GM18507 (cell line): ENCODE measurements around the gene PER2.

Source experiments
- DNase-seq: peaks from one replicate; pipeline ENCODE4 v3.0.0; 2011; ENCODE audit warnings: low read depth; ENCODE audit not compliant: insufficient read length; ENCODE audit errors: extremely low spot score
- FAIRE-seq: peaks from 2 replicates; lab custom pipeline; 2011; peaks lifted over from hg19 to GRCh38; lab: Jason Lieb, UNC

PER2 gene

DNA sequence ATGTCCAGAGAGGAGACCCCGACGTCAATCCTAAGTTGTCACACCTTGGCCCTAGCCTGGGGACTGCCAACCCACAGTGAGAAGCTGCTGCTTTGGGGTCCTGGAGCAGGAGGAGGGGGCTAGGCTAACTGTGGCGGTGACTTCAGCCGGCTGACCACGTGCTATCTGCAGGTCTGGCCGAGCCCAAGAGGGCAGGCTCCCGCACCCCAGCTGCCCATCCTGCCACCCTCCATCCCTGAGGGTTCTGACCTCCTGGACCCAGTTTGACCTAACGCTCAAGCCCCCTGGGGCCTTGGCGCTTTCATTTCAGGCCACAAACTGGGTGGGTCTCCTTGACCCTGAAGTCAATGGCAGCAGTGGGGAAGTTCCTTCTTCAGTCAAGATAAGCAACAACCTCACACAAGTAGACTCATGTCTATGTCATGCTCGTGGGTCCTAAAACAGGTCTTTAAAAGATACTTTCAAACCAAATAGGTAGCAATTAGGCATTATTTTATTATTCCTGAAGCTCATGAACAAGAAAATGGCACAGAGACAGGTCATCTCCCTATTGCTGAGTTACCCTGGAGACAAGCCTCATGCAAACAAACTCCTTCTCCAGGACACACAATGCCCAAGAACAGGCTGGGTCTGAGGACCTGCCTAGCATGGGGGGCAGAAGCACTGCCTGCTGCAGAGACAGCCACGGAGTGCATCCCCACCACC, 50.8 kb downstream of the PER2 start:
- no peak for FAIRE-seq

GRCh38 chr2:238236571-238236970, 51.8 kb downstream of the PER2 start:
- DNase-seq, result no peak
- no peak for FAIRE-seq

More for the DNA sequence above, 50.8 kb downstream of the PER2 start:
- DNase-seq, result no peak

GRCh38 chr2:238235856-238236255, 52.6 kb downstream of the PER2 start:
- FAIRE-seq, result no peak

GRCh38 chr2:238235331-238235732, 53.1 kb downstream of the PER2 start:
- DNase-seq, result no peak
- FAIRE-seq, result no peak

More at GRCh38 chr2:238235856-238236255, 52.6 kb downstream of the PER2 start:
- DNase-seq, result no peak

GRCh38 chr2:238233625-238234024, 54.8 kb downstream of the PER2 start:
- FAIRE-seq (no peak), DNase-seq (no peak)

DNA sequence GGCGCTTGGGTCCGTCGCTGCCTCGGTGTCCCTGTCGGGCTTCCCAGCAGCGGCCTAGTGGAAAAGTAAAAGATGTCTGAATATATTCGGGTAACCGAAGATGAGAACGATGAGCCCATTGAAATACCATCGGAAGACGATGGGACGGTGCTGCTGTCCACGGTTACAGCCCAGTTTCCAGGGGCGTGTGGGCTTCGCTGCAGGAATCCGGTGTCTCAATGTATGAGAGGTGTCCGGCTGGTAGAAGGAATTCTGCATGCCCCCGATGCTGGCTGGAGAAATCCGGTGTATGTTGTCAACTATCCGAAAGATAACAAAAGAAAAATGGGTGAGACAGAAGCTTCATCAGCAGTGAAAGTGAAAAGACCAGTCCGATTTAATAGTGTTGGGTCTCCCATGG, 56.6 kb downstream of the PER2 start:
- DNase-seq (no peak), FAIRE-seq (no peak)

- no peak for DNase-seq
- peak; percentile 81 for FAIRE-seq
Observed at GRCh38 chr2:238231251-238231793, 57.1 kb downstream of the PER2 start.

- FAIRE-seq, result no peak
- DNase-seq, result no peak
Observed at GRCh38 chr2:238230699-238231098, 57.7 kb downstream of the PER2 start.

GRCh38 chr2:238228700-238229099, 59.7 kb downstream of the PER2 start:
- FAIRE-seq, result no peak
- DNase-seq, result no peak

GRCh38 chr2:238227587-238228032, 60.8 kb downstream of the PER2 start:
- DNase-seq (no peak), FAIRE-seq (no peak)

- FAIRE-seq (no peak), DNase-seq (no peak)
Observed at GRCh38 chr2:238226698-238227586, 61.5 kb downstream of the PER2 start.

DNA sequence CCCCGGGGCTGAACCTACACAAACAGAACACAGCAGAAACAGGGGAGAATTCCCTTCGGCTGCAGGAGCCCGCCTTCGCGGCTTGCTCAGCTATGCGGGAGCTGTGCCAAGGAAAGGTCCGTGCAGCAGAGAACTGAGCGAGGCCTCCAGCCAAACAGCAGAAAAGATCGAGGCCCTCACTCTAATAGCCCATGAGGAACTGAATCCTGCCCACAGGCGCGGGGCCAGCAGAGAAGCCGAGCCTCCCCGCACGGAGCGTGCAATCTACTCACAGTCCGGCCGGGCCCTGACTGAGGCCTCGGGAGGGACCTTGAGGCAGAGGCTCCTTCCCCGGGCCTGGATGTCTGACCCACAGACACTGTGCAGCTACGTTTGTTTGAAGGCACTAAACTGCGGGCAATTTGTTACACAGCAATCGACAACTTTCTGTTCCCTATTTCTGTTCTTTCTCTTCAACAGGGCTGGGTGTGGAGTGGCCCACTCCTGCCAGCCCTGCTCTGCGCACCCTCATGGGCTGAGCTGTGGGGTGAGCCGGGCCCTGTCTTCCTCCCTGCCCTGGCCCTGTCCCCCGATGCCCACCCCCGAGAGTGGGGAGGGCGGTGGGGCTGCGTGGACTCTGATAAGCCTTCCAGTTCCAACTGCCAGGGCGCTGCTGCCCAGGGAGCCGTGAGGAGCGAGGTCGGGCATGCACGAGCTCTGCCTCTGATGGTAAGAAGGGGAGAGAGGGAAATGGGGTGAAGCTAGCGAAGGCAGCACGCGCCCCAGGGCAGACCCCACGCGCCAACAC, 62.3 kb downstream of the PER2 start:
- no peak for DNase-seq
- no peak for FAIRE-seq

GRCh38 chr2:238225121-238225520, 63.3 kb downstream of the PER2 start:
- no peak for DNase-seq
- FAIRE-seq, result no peak

DNA sequence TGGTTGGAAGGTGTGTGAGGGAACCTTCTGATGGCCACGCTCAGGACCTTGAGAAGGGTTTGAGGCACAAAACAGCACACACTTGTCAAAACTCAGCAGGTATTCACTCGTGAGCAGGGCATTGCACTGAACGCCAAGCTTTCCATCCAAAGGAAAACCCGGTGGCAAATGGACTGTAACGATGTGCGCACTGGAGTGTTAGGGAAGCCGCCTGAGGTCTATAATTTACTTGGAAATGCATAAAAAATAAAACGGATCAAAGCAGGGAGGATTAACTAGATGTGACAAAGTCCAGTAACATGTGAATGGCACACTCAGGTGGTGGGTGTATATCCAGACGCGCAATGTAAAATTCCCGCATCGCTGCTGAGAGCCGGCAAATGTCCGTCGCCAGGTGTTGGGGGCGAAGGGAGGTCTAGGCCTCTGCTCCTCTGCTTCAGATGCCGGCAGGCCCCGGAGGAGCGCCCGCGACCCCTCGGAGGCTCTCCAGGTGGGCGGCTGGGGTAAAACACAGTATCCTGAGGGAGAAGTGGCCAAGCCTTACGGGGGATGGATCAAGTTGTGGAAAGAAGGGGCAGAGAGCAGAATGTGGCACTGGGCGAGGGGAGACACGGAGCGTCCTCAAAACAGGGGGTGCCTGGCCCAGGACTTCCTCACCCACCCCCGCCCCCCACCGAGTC, 63.9 kb downstream of the PER2 start:
- no peak for FAIRE-seq
- no peak for DNase-seq

DNA sequence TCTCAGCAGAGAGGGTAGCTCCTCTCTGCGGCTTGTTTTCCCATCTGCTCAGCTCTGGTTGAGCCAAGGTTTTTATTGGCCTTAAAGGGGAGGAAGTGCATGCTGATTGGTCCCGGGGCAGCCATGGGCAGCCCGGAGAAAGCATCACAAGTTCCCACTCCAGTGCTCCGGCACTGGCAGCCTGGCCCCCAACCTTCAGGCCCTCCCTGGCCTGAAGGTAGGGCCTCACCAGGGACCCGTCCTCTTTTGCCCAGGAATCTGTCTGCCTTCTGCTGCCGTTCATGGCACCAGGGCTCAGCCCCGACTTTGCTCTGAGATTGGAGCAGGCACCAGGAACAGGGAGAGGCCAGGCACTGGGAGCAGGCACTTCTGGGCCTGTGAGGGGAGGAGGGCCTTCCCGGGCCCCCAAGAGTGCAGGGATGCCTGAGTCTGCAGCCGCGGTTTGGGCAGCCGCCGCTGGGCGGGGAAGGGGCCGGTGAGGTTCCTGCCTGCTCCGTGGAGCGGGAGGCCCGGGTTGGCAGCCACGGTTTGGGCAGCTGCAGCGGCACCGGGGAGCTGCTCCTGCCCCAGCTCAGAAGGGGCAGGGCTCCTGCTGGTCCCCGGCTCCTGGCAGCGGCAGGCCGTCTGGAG, 67.4 kb downstream of the PER2 start:
- DNase-seq (no peak), FAIRE-seq (no peak)

- DNase-seq, result no peak
- FAIRE-seq, result no peak
Observed at GRCh38 chr2:238220274-238220891, 68.0 kb downstream of the PER2 start.

DNA sequence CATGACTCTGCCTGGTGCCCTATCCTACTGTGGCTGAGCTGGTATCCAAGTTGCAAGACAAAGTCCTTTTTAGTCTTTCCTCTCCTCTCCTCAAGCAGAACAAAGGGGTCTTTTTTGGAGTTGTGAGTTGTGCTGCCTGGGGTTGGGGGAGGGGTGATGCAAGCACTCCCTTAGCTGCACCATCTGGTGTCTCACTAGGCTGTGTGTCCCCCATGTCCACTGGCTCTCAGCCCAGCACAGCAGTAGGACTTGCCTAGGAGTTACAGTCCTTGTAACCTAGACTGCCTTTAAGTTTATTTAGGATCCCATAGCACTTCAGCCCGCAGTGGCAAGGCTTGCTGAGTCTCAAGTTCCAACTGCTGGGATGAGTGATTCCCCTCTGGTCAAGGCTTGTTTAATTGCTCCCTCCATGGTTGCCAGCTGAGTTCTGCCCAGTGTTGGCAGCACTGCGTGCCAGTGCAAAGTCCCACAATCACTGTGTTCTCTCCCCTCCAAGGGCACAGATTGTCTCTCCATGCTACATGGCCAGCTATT, 71.7 kb downstream of the PER2 start:
- FAIRE-seq (no peak), DNase-seq (no peak)

DNA sequence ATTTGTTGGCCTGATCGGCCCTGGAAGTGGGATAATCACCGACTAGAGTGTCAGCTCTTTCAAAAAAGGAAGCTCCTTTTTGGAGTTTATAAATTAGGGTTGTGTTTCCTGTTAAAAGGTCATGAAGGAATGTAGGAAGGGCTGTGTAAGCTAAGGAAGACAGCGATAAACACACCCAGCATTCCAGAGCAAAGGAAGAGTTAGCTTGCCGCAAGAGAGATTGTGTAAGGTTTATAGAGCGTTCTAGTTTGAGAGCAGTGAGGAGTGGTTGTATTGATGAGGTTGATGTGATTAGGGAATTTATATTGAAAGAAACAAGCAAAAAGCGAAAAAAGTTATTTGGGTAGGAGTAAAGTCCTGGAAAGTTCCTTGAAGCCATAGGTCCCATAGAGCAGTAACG, 81.4 kb downstream of the PER2 start:
- DNase-seq (no peak), FAIRE-seq (no peak)
